GM21381 (cell line): ENCODE results near the gene DCLK3.

Source experiments
- ATAC-seq: cut with Tn5 transposase; IDR thresholded peaks from one replicate; pipeline ENCODE4 v1.9.1; 2021; ENCODE audit warnings: mild to moderate bottlenecking, moderate library complexity; ENCODE audit not compliant: unreplicated experiment

The DCLK3 gene

GRCh38 chr3:36679384-36680200 lies 84.8 kb downstream of the DCLK3 start:
- peak; percentile 54 for ATAC-seq

- no peak for ATAC-seq
Observed at GRCh38 chr3:36678216-36679013, 85.9 kb downstream of the DCLK3 start.

GRCh38 chr3:36677331-36678007 lies 86.9 kb downstream of the DCLK3 start:
- peak; percentile 68 for ATAC-seq

GRCh38 chr3:36674816-36675215 lies 89.5 kb downstream of the DCLK3 start:
- no peak for ATAC-seq

GRCh38 chr3:36669764-36670163 lies 94.6 kb downstream of the DCLK3 start:
- no peak for ATAC-seq

- no peak for ATAC-seq
Observed at GRCh38 chr3:36666166-36666565, 98.2 kb downstream of the DCLK3 start.

- peak; percentile 62 for ATAC-seq
Observed at GRCh38 chr3:36663666-36664291, 100.6 kb downstream of the DCLK3 start.

- ATAC-seq: no peak
Observed at GRCh38 chr3:36662626-36663025, 101.7 kb downstream of the DCLK3 start.
